DMS153 treated with DMSO at 0.1 percent for 48 hours (cell line): ENCODE results near the gene CMTM2.
"Not testable (repeated sequence)": the region's sequence is repeated elsewhere in the genome, so short reads cannot be mapped to it uniquely, and the experiment has no call there.

Experiments
- DNase-seq: peaks from one replicate; lab custom pipeline; 2025; ENCODE audit not compliant: unreplicated experiment; lab: John Stamatoyannopoulos, UW

The CMTM2 gene

GRCh38 chr16:66630561-66631260 lies 51.4 kb downstream of the CMTM2 start:
- not testable (repeated sequence) for DNase-seq

- not testable (repeated sequence) for DNase-seq
These were observed 52.3 kb downstream of the CMTM2 start for GRCh38 chr16:66631558-66631957.

DNA sequence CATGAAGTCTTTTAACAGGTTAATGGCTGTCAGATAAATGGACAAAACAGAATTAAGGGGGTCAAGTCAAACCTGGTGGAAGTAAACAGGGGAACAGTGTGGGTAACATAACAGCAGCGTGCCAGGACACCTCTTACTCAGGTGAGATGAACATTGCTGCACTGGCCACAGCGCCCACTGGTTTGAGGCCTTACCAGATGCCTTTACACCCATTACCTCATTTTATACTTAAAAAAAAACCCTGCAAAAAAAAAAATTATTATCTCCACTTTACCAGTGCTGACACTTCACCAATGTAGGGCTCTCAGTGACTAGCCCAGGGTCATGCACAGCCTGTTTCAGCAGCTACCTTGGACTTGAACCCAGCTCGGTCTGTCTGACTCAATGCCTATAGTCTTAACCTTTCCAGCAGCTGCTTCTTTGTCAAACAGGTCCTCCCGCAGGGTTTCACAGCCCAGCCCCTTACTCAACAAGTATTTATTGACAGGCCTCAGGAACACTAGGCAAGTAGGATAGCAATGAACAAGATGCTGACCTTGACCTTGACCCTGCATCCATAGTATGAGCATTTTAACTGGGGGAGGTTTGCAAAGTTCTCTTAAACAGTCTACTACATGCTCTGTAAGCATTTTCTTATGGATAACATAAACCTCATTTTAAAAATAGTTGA lies 55.4 kb downstream of the CMTM2 start:
- no peak for DNase-seq

DNA sequence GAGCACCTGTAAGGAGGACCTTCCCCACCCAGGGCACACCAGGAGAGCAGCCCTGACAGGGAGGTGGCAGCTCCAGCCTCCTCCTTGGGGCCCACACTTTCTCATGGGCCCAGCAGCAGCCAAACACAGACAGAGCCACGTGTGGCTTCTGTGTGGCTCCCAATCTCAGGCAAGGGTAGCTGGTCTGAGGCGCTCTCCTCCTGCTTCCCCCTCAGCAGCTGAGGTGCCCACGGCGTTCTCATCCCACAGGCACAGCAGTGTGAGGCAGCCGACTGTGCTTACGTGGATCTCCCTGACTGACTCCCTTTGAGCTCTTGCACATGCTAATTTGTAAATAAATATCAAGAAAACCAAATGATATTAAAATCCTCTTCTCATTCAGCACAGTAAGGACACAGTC lies 56.1 kb downstream of the CMTM2 start:
- DNase-seq: no peak

DNA sequence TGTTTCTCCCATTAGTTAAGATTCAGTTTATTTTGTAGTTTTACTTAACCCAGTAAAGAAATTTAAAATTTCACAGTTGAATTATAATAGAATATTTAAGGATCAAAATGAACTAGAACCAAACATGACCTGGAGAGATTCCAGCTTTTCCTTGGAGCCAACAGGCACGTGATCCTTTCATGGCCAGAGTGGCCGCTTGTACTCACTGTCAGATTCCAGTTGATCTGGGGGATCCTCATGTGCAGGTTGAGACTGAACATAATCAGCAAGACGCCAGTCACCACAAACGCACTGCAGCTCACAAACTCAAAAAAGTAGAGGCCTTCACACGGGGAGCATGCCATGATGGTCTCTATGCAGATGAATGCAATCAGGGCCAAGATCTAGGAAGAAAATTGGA lies 56.9 kb downstream of the CMTM2 start:
- no peak for DNase-seq

DNA sequence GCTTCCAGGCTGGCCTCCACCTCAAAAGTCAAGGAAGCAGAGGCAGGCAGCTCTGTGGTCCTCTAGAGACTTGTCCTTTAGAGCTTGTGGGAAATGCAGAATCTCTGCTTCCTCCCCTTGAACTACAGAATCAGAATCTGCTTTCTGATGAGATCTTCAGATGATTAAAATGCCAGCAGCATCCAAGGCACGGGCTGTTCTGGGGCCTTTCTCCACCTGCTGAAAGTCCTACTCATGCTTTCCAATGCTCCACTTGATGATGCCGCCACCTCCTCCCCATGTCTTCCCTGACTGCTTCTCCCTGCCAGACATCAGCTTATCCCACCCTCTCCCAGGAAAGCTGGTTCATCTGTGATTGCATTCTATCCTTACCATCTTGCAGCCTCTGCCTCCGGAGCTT lies 58.5 kb downstream of the CMTM2 start:
- no peak for DNase-seq
